Small intestine (tissue), 7 donors: Measurements from ENCODE around the gene HECTD4. TPM values are rescaled to one million over a fixed set of nuclear protein-coding genes. Genes with fewer than 3 reads are reported as not detected.
A peak's percentile ranks its signal among the peaks of the same experiment; 100 is the strongest.

ENCODE experiments used
- DNase-seq, 2 donors: peaks; one replicate each; pipeline versions ENCODE4 v3.0.0 to v3.0.0-alpha.2; 2013
- FAIRE-seq: peaks from 2 replicates; lab custom pipeline; 2012; peaks lifted over from hg19 to GRCh38; lab: Jason Lieb, UNC
- H3K27ac ChIP-seq, 3 donors: one replicate each; pipeline ENCODE4 v1.5.1; 2013; ENCODE audit warnings: low read length in 2 of 3, mild to moderate bottlenecking in 2 of 3, control low read depth in 1 of 3, inconsistent platforms in 1 of 3, low read depth in 1 of 3, moderate library complexity in 1 of 3
- H3K27me3 ChIP-seq, 3 donors: one replicate each; pipeline ENCODE4 v1.6.1; 2013; ENCODE audit warnings: low read length in 3 of 3, inconsistent platforms in 1 of 3; ENCODE audit not compliant: control insufficient read depth in 3 of 3, insufficient read depth in 3 of 3
- H3K36me3 ChIP-seq, 3 donors: one replicate each; pipeline ENCODE4 v1.6.1; 2013; ENCODE audit warnings: low read length in 3 of 3, inconsistent platforms in 1 of 3, low read depth in 1 of 3, mild to moderate bottlenecking in 1 of 3, moderate library complexity in 1 of 3; ENCODE audit not compliant: control insufficient read depth in 3 of 3, insufficient read depth in 2 of 3
- H3K4me1 ChIP-seq, 3 donors: one replicate each; pipeline ENCODE4 v1.6.1; 2013; ENCODE audit warnings: low read length in 2 of 3, inconsistent platforms in 1 of 3, low read depth in 1 of 3, mild to moderate bottlenecking in 1 of 3, moderate library complexity in 1 of 3; ENCODE audit not compliant: control insufficient read depth in 3 of 3, insufficient read depth in 2 of 3
- H3K4me3 ChIP-seq, 3 donors: one replicate each; pipeline ENCODE4 v1.5.1; 2013; ENCODE audit warnings: low read length in 3 of 3, control low read depth in 1 of 3, inconsistent platforms in 1 of 3, low read depth in 1 of 3, mild to moderate bottlenecking in 1 of 3, moderate library complexity in 1 of 3
- H3K9me3 ChIP-seq, 2 donors: one replicate each; pipeline ENCODE4 v1.6.1; 2013; ENCODE audit warnings: low read depth in 1 of 2, low read length in 1 of 2; ENCODE audit not compliant: control insufficient read depth in 2 of 2, insufficient read depth in 1 of 2
- WGBS, 3 donors: extraction: QIAGEN DNeasy Blood & Tissue Kit; methylation state at CpG; one replicate each; pipeline ENCODE4 v1.1.7; 2013; 5-methylcytosine and 5-hydroxymethylcytosine counted together
- polyA plus RNA-seq, 4 donors: library from polyadenylated mRNA; stranded (reverse) in 3 of 4; unstranded in 1 of 4; fragments of 200-250 nt in 3 of 4; fragments of 120-200 nt in 1 of 4; gene quantifications; one replicate each; pipeline versions ENCODE4 v1.2.1 to v1.2.3, GENCODE V29; 2013
- donor health status: healthy with polysubstance abuse.
- donor health status: control.
- donor health status: control.
- donor health status: Bipolar disorder and iron deficiency.
- donor health status: healthy.

Gene HECTD4
- polyA plus RNA-seq, 4 donors = 6.1 to 33.4 (median 11.4) TPM

- no peak overlapping the region for H3K4me3 ChIP-seq
- H3K27me3 ChIP-seq = no peaks in the 10 kb centered on the region
- H3K27ac ChIP-seq = no peak overlapping the region
- 89 to 97% (median 96%) methylated on average over 5 of the region's 5 CpGs for WGBS, 3 donors
- FAIRE-seq (no peak), DNase-seq (no peak)
- no peaks in the 10 kb centered on the region for H3K4me1 ChIP-seq
- H3K9me3 ChIP-seq = no peaks in the 10 kb centered on the region
- H3K36me3 ChIP-seq = peaks cover 20 to 69% (median 24%) of the 10 kb centered on the region in 3 donors
These were observed 241.5 kb downstream of the HECTD4 start for GRCh38 chr12:112140728-112141127.

- no peak for FAIRE-seq
- H3K36me3 ChIP-seq = peaks cover 2 to 47% (median 4%) of the 10 kb centered on the region in 3 donors
- no peak overlapping the region for H3K27ac ChIP-seq
- 92 to 98% (median 95%) methylated on average over 3 of the region's 3 CpGs for WGBS, 3 donors
- no peaks in the 10 kb centered on the region for H3K27me3 ChIP-seq
- DNase-seq = no peak
- H3K4me1 ChIP-seq = peaks cover 0 to 5% (median 1%) of the 10 kb centered on the region in 3 donors
- no peaks in the 10 kb centered on the region for H3K9me3 ChIP-seq
- no peak overlapping the region for H3K4me3 ChIP-seq
These were observed 247.5 kb downstream of the HECTD4 start for GRCh38 chr12:112134731-112135130.

- Histone ChIP-seq H3K27me3 (no peaks in the 10 kb centered on the region), H3K4me3 (no peak overlapping the region), H3K27ac (no peak overlapping the region), H3K36me3 (peaks cover 2 to 36% (median 4%) of the 10 kb centered on the region in 3 donors), H3K9me3 (no peaks in the 10 kb centered on the region), H3K4me1 (peaks cover 1 to 5% (median 3%) of the 10 kb centered on the region in 3 donors)
- no peak for FAIRE-seq
- WGBS, 3 donors = 94 to 97% (median 95%) methylated on average over 5 of the region's 5 CpGs
- DNase-seq = no peak
These were observed 248.8 kb downstream of the HECTD4 start for GRCh38 chr12:112133418-112133817.

GRCh38 chr12:112131686-112132085 is 250.5 kb downstream of the HECTD4 start:
- Histone ChIP-seq H3K27ac (no peak overlapping the region), H3K9me3 (no peaks in the 10 kb centered on the region), H3K36me3 (peaks cover 0 to 19% (median 2%) of the 10 kb centered on the region in 3 donors), H3K4me3 (no peak overlapping the region), H3K4me1 (peaks cover 1 to 7% (median 3%) of the 10 kb centered on the region in 3 donors), H3K27me3 (no peaks in the 10 kb centered on the region)
- 79 to 86% (median 80%) methylated on average over 1 of the region's 1 CpG for WGBS, 3 donors
- DNase-seq (no peak), FAIRE-seq (no peak)

GRCh38 chr12:112130441-112130998 is 251.7 kb downstream of the HECTD4 start:
- Histone ChIP-seq H3K27ac (peak overlapping the region; percentile 8 to 54 (median 40)), H3K4me1 (peaks cover 1 to 11% (median 7%) of the 10 kb centered on the region in 3 donors), H3K36me3 (peaks cover 0 to 9% (median 0%) of the 10 kb centered on the region in 3 donors), H3K9me3 (no peaks in the 10 kb centered on the region), H3K4me3 (no peak overlapping the region), H3K27me3 (no peaks in the 10 kb centered on the region)
- DNase-seq (peak; percentile 51 to 69), FAIRE-seq (no peak)
- 1 to 7% (median 3%) methylated on average over 2 of the region's 2 CpGs for WGBS, 3 donors

GRCh38 chr12:112126911-112127310 is 255.3 kb downstream of the HECTD4 start:
- Histone ChIP-seq H3K27me3 (no peaks in the 10 kb centered on the region), H3K27ac (peak overlapping the region in 1 of 3 donors; percentile 32), H3K4me3 (no peak overlapping the region), H3K9me3 (no peaks in the 10 kb centered on the region), H3K36me3 (peaks cover 0 to 2% (median 0%) of the 10 kb centered on the region in 3 donors), H3K4me1 (peaks cover 1 to 11% (median 7%) of the 10 kb centered on the region in 3 donors)
- FAIRE-seq (no peak), DNase-seq (peak in 1 of 2 donors; percentile 27)
- WGBS, 3 donors = 64 to 76% (median 72%) methylated on average over 7 of the region's 7 CpGs

GRCh38 chr12:112126000-112126438 is 256.2 kb downstream of the HECTD4 start:
- H3K27me3 ChIP-seq = no peaks in the 10 kb centered on the region
- DNase-seq (peak in 1 of 2 donors; percentile 27), FAIRE-seq (no peak)
- WGBS, 3 donors = 1 to 2% (median 1%) methylated on average over 25 of the region's 25 CpGs
- H3K36me3 ChIP-seq = peaks cover 0 to 2% (median 0%) of the 10 kb centered on the region in 3 donors
- peak overlapping the region; percentile 96 to 99 (median 97) for H3K4me3 ChIP-seq
- peak overlapping the region; percentile 92 to 98 (median 95) for H3K27ac ChIP-seq
- H3K4me1 ChIP-seq = peaks cover 1 to 11% (median 7%) of the 10 kb centered on the region in 3 donors
- no peaks in the 10 kb centered on the region for H3K9me3 ChIP-seq

GRCh38 chr12:112125250-112125999 is 256.8 kb downstream of the HECTD4 start, which contains the start of gene TRAFD1:
TSS of gene TRAFD1 (plus strand) at chr12:112125560. CDS start at chr12:112130523, 4,963 bp downstream.
- Histone ChIP-seq H3K27me3 (no peaks in the 10 kb centered on the region), H3K4me1 (peaks cover 1 to 11% (median 7%) of the 10 kb centered on the region in 3 donors)
- no peak for FAIRE-seq

More at GRCh38 chr12:112125250-112125999, 256.8 kb downstream of the HECTD4 start, which contains the start of gene TRAFD1:
- Histone ChIP-seq H3K4me3 (peak within 1 kb of the TSS; percentile 96 to 99 (median 97)), H3K27ac (peak within 1 kb of the TSS; percentile 92 to 98 (median 95)), H3K9me3 (no peaks in the 10 kb centered on the region), H3K36me3 (peaks cover 0 to 2% (median 0%) of the 10 kb centered on the region in 3 donors)
- peak; percentile 98 for DNase-seq
- WGBS, 3 donors = 0% methylated on average over 51 to 63 of the region's 63 CpGs
